HUES6 (cell line): ENCODE results near the gene STAG3.
"Not testable (repeated sequence)": the region's sequence is repeated elsewhere in the genome, so short reads cannot be mapped to it uniquely, and the experiment has no call there.

Source experiments
- H3K27ac ChIP-seq: 2 replicates; pipeline ENCODE4 v1.7.0; 2013; ENCODE audit warnings: low read depth, mild to moderate bottlenecking, low read length, inconsistent platforms
- H3K27me3 ChIP-seq: 2 replicates; pipeline ENCODE4 v1.6.1; 2013; ENCODE audit warnings: low read length; ENCODE audit not compliant: control insufficient read depth, insufficient read depth
- H3K36me3 ChIP-seq: 2 replicates; pipeline ENCODE4 v1.6.1; 2013; ENCODE audit warnings: low read length; ENCODE audit not compliant: control insufficient read depth, insufficient read depth
- H3K4me1 ChIP-seq: 2 replicates; pipeline ENCODE4 v1.6.1; 2013; ENCODE audit warnings: low read length; ENCODE audit not compliant: control insufficient read depth, insufficient read depth
- H3K4me3 ChIP-seq: 2 replicates; pipeline ENCODE4 v1.5.1; 2013; ENCODE audit warnings: low read depth, low read length
- H3K9ac ChIP-seq: one replicate; pipeline ENCODE4 v1.6.1; 2013; ENCODE audit warnings: mild to moderate bottlenecking, low read length
- H3K9me3 ChIP-seq: 2 replicates; pipeline ENCODE4 v1.6.1; 2013; ENCODE audit warnings: low read depth, low read length; ENCODE audit not compliant: control insufficient read depth, insufficient read depth

Gene STAG3

DNA sequence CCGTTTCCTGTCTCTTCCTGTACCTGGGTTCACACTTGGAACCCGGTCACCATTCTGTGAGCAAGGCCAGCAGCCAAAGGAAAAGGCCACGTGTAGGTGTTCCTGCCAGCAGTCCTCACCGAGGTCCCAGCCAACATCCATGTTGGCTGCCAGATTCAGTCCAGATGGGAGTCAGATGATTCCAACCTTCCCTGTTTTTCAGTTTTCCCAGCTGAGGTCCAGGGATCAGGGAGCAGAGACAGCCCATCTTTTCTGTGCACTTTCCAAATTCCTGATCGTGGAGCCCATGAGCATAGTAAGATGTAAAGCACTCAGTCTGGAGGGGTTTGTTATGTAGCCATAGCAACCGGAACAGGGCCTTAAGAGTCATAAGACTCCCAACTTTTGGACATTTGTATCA is 38.2 kb downstream of the STAG3 start:
- Histone ChIP-seq H3K27me3 (peaks cover 12% of the 10 kb centered on the region; the same call in 1 of the 2 replicates), H3K4me1 (no peaks in the 10 kb centered on the region), H3K4me3 (no peak overlapping the region), H3K9me3 (no peaks in the 10 kb centered on the region), H3K27ac (no peak overlapping the region), H3K36me3 (no peaks in the 10 kb centered on the region; the same call in 1 of the 2 replicates), H3K9ac (no peak overlapping the region)

DNA sequence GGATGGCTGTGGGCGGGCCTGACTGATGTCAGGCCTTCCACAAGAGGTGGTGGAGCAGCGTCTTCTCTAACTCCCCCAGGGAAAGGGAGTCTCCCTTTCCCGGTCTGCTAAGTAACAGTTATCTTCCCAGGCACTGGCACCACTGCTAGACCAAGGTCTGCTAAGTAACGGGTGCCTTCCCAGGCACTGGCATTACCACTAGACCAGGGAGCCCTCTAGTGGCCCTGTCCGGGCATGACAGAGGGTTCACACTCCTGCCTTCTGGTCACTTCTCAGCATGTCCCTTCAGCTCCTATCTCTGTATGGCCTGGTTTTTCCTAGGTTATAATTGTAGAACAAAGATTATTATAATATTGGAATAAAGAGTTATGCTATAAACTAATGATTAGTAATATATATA is 40.2 kb downstream of the STAG3 start:
- H3K27me3 ChIP-seq, H3K9me3 ChIP-seq, H3K27ac ChIP-seq, H3K4me3 ChIP-seq, H3K4me1 ChIP-seq, H3K9ac ChIP-seq: not testable (repeated sequence)
- H3K36me3 ChIP-seq: peaks cover 18% of the 10 kb centered on the region

DNA sequence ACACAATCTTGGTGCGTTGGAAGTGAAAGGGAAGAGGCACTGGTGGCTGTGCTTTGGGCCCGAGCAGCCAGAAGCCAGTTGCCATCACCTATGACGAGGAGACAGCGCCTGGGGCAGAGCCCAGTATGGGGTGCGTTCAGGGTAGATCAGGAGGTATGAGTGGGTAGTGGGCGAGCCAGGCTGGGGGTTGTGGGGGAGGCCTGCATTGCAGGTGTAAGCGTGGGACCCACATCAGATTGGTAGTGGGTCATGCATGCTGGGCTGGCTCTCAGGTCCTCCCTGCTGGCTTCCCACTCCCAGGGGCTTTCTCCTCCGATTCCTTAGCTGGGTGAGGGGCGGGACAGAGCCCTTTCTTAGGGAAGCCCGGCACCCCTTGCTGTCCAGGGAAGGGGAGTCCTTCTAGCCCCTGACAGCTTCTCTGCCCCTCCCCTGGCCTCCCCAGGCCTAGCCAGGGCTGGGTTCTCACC is 41.6 kb downstream of the STAG3 start:
- Histone ChIP-seq H3K36me3 (peaks cover 24% of the 10 kb centered on the region), H3K27ac (no peak overlapping the region), H3K27me3 (no peaks in the 10 kb centered on the region), H3K9ac (no peak overlapping the region), H3K9me3 (no peaks in the 10 kb centered on the region), H3K4me3 (no peak overlapping the region), H3K4me1 (no peaks in the 10 kb centered on the region)

DNA sequence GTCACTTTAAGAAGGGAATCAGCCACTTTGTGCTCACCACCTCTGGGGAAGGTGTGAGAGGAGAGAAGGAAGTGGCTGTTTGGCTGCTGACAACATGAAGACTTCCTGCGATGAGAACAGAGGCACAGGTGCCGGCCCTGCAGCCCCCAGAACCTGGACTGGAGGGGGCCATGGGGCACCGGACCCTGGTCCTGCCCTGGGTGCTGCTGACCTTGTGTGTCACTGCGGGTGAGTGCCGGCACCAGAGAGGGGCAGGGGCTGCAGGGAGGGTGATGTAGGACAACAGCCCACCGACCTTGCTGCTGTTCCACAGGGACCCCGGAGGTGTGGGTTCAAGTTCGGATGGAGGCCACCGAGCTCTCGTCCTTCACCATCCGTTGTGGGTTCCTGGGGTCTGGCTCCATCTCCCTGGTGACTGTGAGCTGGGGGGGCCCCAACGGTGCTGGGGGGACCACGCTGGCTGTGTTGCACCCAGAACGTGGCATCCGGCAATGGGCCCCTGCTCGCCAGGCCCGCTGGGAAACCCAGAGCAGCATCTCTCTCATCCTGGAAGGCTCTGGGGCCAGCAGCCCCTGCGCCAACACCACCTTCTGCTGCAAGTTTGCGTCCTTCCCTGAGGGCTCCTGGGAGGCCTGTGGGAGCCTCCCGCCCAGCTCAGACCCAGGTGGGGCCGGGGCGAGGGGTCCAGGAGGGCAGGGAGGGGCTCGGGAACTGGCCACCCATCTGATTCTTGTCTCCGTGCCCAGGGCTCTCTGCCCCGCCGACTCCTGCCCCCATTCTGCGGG is 42.3 kb downstream of the STAG3 start, which contains the start of gene PVRIG:
Gene PVRIG, plus strand, starts transcription at position 149 of the 785 bp plus-strand sequence. Its CDS starts 22 bp downstream, at position 171.
- H3K9ac ChIP-seq, H3K4me3 ChIP-seq, H3K27ac ChIP-seq, H3K27me3 ChIP-seq, H3K9me3 ChIP-seq, H3K4me1 ChIP-seq: not testable (repeated sequence)
- H3K36me3 ChIP-seq: peaks cover 26% of the 10 kb centered on the region

DNA sequence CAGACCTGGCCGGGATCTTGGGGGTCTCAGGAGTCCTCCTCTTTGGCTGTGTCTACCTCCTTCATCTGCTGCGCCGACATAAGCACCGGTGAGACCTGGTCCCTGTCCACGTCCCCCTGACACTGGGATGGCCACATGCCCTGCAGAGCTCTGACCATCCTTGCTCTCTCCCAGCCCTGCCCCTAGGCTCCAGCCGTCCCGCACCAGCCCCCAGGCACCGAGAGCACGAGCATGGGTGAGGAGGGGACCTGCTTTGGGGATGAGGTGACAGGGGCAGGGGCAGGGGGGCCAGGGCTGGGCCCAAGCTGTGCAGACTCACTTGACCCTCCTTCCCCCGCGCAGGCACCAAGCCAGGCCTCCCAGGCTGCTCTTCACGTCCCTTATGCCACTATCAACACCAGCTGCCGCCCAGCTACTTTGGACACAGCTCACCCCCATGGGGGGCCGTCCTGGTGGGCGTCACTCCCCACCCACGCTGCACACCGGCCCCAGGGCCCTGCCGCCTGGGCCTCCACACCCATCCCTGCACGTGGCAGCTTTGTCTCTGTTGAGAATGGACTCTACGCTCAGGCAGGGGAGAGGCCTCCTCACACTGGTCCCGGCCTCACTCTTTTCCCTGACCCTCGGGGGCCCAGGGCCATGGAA is 43.0 kb downstream of the STAG3 start:
- Histone ChIP-seq H3K4me1 (no peaks in the 10 kb centered on the region), H3K27ac (no peak overlapping the region), H3K9ac (no peak overlapping the region), H3K36me3 (peaks cover 26% of the 10 kb centered on the region), H3K9me3 (no peaks in the 10 kb centered on the region), H3K4me3 (no peak overlapping the region), H3K27me3 (no peaks in the 10 kb centered on the region)

DNA sequence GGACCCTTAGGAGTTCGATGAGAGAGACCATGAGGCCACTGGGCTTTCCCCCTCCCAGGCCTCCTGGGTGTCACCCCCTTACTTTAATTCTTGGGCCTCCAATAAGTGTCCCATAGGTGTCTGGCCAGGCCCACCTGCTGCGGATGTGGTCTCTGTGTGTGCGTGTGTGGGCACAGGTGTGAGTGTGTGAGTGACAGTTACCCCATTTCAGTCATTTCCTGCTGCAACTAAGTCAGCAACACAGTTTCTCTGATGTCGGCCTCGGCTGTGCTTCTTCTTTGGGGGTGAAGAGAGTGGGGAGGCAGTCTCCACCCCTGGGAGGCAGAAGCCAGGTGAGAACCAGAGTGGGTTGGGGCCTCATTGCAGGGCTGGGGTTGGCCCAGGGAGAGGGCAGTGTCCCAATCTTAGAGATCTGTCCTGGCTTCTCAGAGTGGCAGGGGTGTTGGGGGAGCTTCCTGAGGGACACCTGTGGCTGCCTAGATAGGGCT is 43.6 kb downstream of the STAG3 start:
- no peak overlapping the region for H3K4me3 ChIP-seq
- H3K36me3 ChIP-seq: peaks cover 26% of the 10 kb centered on the region
- no peak overlapping the region for H3K9ac ChIP-seq
- H3K27me3 ChIP-seq: no peaks in the 10 kb centered on the region
- H3K27ac ChIP-seq: no peak overlapping the region
- H3K9me3 ChIP-seq: no peaks in the 10 kb centered on the region
- H3K4me1 ChIP-seq: no peaks in the 10 kb centered on the region

DNA sequence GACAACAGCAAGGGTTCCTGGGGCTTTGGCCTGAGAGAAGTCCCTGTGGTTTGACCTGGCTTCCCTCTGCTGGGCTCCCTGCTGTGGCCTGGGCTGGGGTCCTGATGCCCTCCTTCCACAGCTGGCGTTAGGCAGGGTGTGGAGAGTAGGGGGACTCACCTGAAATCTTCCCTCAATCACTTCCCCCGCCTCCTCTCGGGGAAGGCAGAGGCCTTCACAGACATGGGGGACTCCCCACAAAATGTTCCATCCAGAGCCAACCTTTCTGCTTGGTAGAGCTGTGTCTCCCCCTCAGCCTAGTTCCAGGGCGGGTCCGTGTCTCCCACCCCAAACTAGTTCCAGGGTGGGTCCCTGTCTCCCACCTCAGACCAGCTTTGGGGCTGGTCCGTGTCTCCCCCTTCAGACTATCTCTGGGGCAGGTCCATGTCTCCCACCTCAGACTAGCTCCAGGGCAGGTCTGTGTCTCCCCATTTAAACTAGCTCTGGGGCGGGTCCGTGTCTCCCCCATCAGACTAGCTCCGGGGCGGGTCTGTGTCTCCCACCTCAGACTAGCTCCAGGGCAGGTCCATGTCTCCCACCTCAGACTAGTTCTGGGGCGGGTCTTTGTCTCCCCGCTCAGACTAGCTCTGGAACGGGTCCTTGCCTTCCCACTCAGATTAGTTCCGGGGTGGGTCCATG is 44.2 kb downstream of the STAG3 start:
- H3K36me3 ChIP-seq: peaks cover 26% of the 10 kb centered on the region
- H3K4me3 ChIP-seq: no peak overlapping the region

DNA sequence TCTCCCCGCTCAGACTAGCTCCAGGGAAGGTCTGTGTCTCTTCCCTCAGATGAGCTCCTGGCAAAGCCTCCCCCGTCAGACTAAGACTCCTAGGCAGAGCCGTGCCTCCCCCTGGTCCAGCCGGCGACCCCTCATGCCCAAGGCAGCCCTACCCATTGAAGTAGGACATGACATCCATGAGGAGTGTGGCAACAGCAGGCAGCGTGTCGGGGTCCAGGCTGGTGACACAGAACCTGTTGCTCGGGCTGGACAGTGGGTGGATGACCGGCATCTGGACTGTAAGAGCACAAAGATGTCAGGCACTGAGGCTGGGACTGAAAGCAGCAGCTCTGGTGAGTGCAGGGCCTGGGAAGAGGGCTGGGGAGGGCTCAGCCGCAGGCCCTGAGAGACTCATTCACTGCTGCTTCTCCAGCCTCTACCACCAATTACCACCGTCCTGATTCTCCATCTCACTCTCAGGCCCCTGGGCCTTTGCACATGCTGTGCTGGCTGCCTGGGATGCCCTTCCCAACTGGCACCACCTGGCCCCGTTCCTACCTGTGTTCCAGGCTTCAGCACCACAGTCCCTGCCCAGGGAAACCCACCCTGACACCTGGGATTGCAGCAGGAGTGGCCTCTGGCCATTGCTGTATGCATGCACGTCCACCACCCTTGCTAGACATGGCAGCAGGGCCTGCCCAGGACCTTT is 44.9 kb downstream of the STAG3 start:
- H3K27me3 ChIP-seq: no peaks in the 10 kb centered on the region
- no peak overlapping the region for H3K9ac ChIP-seq
- H3K36me3 ChIP-seq: peaks cover 26% of the 10 kb centered on the region
- H3K4me1 ChIP-seq: no peaks in the 10 kb centered on the region
- H3K4me3 ChIP-seq: no peak overlapping the region
- no peaks in the 10 kb centered on the region for H3K9me3 ChIP-seq
- no peak overlapping the region for H3K27ac ChIP-seq

More for the DNA sequence above, 44.2 kb downstream of the STAG3 start:
- Histone ChIP-seq H3K9me3 (no peaks in the 10 kb centered on the region), H3K27ac (no peak overlapping the region), H3K9ac (no peak overlapping the region), H3K4me1 (no peaks in the 10 kb centered on the region), H3K27me3 (no peaks in the 10 kb centered on the region)

DNA sequence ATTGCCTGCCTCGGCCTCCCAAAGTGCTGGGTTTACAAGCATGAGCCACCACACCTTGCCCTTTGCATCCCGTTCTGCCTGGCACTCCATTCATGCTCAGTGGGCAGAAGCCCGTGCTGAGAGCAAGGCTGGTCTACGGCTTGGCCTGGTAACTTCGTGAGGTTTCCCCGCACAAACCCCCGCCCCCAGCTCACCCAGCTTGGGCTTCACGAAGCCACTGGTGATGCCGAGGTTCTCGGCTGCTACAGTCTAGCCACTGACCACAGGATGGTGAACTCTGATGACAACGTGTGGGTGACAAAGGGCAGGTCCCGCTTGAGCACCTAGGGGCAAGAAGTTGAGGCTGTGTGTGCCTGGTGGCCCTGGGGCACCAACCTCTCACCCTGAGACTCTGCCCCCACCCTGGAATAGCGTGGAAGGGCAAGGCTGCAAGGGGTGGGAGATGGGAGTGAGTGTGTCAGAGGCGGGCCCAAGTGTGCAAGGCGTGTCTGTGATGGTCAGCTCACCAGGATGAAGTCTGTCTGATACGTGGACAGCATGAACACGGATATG is 45.7 kb downstream of the STAG3 start:
- peaks cover 26% of the 10 kb centered on the region for H3K36me3 ChIP-seq
- H3K9ac ChIP-seq, H3K27me3 ChIP-seq, H3K27ac ChIP-seq, H3K4me1 ChIP-seq, H3K9me3 ChIP-seq, H3K4me3 ChIP-seq: not testable (repeated sequence)

DNA sequence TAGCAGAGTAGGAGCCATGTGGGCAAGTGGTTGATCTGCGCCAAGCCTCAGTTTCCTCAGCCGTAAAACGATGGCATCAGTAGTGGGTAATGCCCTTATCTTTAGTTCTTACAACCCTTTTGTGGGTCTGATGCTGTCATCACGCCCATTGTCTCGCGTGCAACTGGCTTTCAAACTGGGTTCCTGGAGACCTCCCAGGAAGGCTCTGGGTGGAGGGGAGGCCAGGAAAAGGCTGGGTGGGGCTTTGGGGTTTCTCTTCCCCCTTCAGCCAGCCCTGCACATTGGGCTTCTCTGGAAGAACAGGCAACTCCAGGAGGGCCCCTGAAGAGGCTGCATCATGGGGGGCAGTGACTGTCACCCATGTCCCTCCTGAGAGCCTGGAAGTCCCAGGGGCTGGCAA is 47.2 kb downstream of the STAG3 start:
- not testable (repeated sequence) for H3K27ac ChIP-seq, H3K9ac ChIP-seq, H3K4me1 ChIP-seq, H3K4me3 ChIP-seq, H3K9me3 ChIP-seq, H3K27me3 ChIP-seq
- peaks cover 26% of the 10 kb centered on the region for H3K36me3 ChIP-seq
